ENCODE data around the gene APOA1. TPM values are rescaled to one million over a fixed set of nuclear protein-coding genes. Genes with fewer than 3 reads are reported as not detected.

Gene APOA1
- total RNA-seq, 4 donors from 2014 or later, result 2.2 to 23.2 (median 8.3) TPM

DNA sequence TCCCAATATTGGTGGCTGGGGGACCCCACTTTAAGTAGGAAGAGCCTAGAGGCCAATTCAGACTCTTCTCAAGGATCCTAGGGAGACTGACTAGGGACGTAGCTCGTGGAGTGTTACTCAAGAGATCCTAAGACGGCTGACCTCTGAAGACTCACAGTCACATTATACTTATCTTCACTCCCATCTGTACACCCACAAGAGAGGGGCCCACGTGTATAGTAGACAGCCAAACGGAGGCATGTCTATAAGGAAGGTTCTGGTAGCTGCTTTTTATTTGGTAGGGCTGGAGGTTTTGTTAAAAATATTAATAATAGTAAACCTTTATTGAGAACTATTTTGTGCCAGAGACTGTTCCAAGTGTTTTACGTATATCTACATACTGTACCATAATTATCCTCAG lies 22.9 kb upstream of the APOA1 start:
- WGBS, 2 donors, result 91 to 92% methylated on average over 6 of the region's 6 CpGs
- intact Hi-C loops (cut with DNase I), result no loop called here

DNA sequence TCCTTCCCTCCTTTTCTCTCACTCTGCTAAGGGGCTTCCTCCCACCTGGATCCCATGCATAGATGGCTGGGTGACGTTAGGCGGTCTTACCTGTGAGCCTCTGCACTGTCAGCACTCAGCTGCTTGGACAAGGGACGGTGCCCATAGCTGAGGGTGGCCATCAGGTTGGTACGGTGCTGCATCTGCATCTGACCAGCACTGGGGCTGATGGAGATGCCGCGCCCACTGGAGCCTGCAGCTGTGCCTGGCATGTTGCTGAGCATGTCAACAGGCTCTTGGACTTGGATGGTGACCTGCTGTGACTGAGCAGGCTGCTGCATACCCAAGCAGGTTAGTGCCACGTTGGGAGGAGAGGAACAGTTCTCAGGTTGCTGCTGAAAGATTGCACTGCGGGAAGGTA lies 21.8 kb upstream of the APOA1 start:
- peaks cover 0 to under 1% of the 10 kb centered on the region in 2 donors for H3K4me1 ChIP-seq
- no peaks in the 10 kb centered on the region for H3K27me3 ChIP-seq
- TF ChIP-seq, protein P1, sequence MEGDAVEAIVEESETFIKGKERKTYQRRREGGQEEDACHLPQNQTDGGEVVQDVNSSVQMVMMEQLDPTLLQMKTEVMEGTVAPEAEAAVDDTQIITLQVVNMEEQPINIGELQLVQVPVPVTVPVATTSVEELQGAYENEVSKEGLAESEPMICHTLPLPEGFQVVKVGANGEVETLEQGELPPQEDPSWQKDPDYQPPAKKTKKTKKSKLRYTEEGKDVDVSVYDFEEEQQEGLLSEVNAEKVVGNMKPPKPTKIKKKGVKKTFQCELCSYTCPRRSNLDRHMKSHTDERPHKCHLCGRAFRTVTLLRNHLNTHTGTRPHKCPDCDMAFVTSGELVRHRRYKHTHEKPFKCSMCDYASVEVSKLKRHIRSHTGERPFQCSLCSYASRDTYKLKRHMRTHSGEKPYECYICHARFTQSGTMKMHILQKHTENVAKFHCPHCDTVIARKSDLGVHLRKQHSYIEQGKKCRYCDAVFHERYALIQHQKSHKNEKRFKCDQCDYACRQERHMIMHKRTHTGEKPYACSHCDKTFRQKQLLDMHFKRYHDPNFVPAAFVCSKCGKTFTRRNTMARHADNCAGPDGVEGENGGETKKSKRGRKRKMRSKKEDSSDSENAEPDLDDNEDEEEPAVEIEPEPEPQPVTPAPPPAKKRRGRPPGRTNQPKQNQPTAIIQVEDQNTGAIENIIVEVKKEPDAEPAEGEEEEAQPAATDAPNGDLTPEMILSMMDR (IDR thresholded peaks at IDR 0.05), result no peak
- TF ChIP-seq POLR2A (IDR thresholded peaks at IDR 0.05), result no peak
- no peak overlapping the region for H3K27ac ChIP-seq
- 95 to 97% methylated on average over 5 to 8 of the region's 8 CpGs for WGBS, 2 donors
- peaks cover 58 to 66% of the 10 kb centered on the region in 2 donors for H3K36me3 ChIP-seq
- H3K9me3 ChIP-seq, result no peaks in the 10 kb centered on the region
- intact Hi-C loops (cut with DNase I), result no loop called here
- no peak for DNase-seq
- H3K4me3 ChIP-seq (replicated peaks in 1 of 3), result no peak overlapping the region

More for the DNA sequence above, 22.9 kb upstream of the APOA1 start:
- DNase-seq, result no peak
- H3K4me1 ChIP-seq, result no peaks in the 10 kb centered on the region
- H3K36me3 ChIP-seq, result peaks cover 59 to 70% of the 10 kb centered on the region in 2 donors
- no peaks in the 10 kb centered on the region for H3K27me3 ChIP-seq
- no peak for TF ChIP-seq POLR2A (IDR thresholded peaks at IDR 0.05)
- TF ChIP-seq, protein P1 (IDR thresholded peaks at IDR 0.05), result no peak
- H3K27ac ChIP-seq, result no peak overlapping the region
- H3K9me3 ChIP-seq, result no peaks in the 10 kb centered on the region
- no peak overlapping the region for H3K4me3 ChIP-seq (replicated peaks in 1 of 3)

DNA sequence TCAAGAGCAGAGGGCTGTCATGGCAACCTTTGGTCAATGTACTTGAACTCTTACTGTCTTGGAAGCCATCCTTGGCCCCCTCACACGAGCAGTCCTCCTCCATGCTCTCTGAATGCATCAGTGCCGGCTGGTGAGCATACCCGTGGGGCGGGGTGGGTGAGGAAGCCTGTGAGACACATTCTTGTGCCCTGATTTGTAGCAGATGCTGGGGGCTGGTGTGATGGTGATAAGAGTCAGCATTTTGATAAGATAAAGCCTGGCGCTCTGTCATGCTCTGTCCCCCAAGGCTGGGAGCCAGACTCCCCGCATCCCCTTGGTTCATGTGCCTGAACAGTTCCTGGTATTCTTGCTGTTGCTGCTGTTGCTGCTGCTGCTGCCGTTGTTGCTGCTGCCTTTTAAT lies 20.5 kb upstream of the APOA1 start:
- no peak overlapping the region for H3K27ac ChIP-seq
- no peak for DNase-seq
- TF ChIP-seq, protein P1 (IDR thresholded peaks at IDR 0.05), result no peak
- TF ChIP-seq POLR2A (IDR thresholded peaks at IDR 0.05), result no peak
- no peaks in the 10 kb centered on the region for H3K9me3 ChIP-seq
- H3K27me3 ChIP-seq, result no peaks in the 10 kb centered on the region
- peaks cover 45 to 54% of the 10 kb centered on the region in 2 donors for H3K36me3 ChIP-seq
- WGBS, 2 donors, result 84 to 93% methylated on average over 4 to 7 of the region's 7 CpGs
- H3K4me1 ChIP-seq, result peaks cover 0 to 5% of the 10 kb centered on the region in 2 donors
- intact Hi-C loops (cut with DNase I), result no loop called here
- H3K4me3 ChIP-seq (replicated peaks in 1 of 3), result no peak overlapping the region

DNA sequence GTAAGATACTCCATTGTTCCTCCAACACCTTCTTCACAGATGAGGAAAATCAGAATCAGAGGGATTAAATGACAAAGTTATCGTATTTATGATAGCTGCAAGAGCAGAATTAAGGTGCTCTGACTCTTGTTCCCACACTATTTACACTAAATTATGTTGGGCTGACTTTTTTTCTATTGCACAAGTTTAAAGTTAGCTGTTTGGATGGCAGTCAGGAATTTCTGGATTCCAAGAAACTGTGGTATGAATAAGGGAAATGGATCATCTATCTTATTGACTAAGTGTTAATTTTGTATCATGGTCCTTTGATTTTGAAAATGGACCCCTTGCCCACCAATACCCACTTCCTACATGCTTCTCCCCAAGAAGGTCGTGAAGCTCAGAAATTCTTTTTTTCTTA lies 19.9 kb upstream of the APOA1 start:
- intact Hi-C loops (cut with DNase I), result no loop called here
- Histone ChIP-seq H3K36me3 (peaks cover 41 to 49% of the 10 kb centered on the region in 2 donors), H3K27me3 (no peaks in the 10 kb centered on the region), H3K4me1 (peaks cover 5 to 11% of the 10 kb centered on the region in 2 donors), H3K27ac (no peak overlapping the region), H3K9me3 (no peaks in the 10 kb centered on the region), H3K4me3 (replicated peaks in 1 of 3) (no peak overlapping the region)
- 95 to 96% methylated on average over 2 of the region's 2 CpGs for WGBS, 2 donors
- DNase-seq, result no peak
- TF ChIP-seq, protein P1 (IDR thresholded peaks at IDR 0.05), result no peak
- TF ChIP-seq POLR2A (IDR thresholded peaks at IDR 0.05), result no peak

DNA sequence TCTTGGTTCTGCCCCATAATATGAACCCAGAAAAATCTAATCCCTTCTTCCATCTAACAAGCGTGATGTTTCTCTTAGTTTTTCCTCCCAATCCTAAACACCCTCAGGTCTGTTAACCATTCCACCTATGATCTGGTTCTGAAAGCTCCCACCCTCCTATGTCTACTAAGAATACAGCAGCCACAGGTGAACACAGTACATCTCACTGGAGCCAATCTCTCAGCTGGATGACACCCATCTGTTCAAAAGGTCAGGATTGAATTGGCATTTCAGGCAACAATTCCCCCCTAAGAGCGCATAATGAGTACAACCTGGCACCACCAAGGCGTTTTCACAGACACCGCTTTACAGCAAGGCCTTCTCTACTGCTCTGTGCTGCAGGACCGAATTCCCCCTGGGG lies 19.0 kb upstream of the APOA1 start:
- no peaks in the 10 kb centered on the region for H3K9me3 ChIP-seq
- intact Hi-C loops (cut with DNase I), result no loop called here
- H3K36me3 ChIP-seq, result peaks cover 32 to 40% of the 10 kb centered on the region in 2 donors
- DNase-seq, result no peak
- H3K4me1 ChIP-seq, result peaks cover 9 to 20% of the 10 kb centered on the region in 2 donors
- TF ChIP-seq POLR2A (IDR thresholded peaks at IDR 0.05), result no peak
- TF ChIP-seq, protein P1 (IDR thresholded peaks at IDR 0.05), result no peak
- H3K4me3 ChIP-seq (replicated peaks in 1 of 3), result no peak overlapping the region
- H3K27ac ChIP-seq, result no peak overlapping the region
- no peaks in the 10 kb centered on the region for H3K27me3 ChIP-seq
- WGBS, 2 donors, result 91 to 98% methylated on average over 5 of the region's 5 CpGs
